Measurements from ENCODE around the gene IL23A.

DNA sequence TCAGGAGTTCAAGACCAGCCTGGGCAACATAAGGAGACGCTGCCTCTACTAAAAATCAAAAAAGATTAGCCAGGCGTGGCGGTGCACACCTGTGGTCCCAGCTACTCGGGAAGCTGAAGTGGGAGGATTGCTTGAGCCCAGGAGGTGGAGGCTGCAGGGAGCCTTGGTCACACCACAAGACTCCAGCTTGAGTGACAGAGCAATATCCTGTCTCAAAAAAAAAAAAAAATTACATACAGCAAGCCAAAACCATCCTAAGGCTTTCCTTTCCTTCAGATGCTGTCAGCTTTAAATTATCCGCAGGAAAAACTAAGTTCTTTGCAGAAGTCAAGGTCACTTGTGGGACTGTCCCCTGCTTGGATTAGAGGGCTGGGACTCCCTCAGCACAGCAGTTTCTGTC lies 39.9 kb upstream of the IL23A start:
- TF ChIP-seq GATA2 (IDR thresholded peaks at IDR 0.05; ENCODE audit: low read depth, low read length) (no peak), GATA3 (IDR thresholded peaks at IDR 0.05; ENCODE audit: low read depth, low read length) (no peak)

Measured in SH-SY5Y (cell line).